Liver (tissue), 9 donors: ENCODE measurements around the gene CARD11. TPM values are rescaled to one million over a fixed set of nuclear protein-coding genes. Genes with fewer than 3 reads are reported as not detected.

Experiments
- DNase-seq: peaks from one replicate; pipeline ENCODE4 v3.0.0-alpha.2; 2017; ENCODE audit warnings: low spot score
- H3K27ac ChIP-seq, 2 donors: one replicate each; pipeline ENCODE4 v1.7.0; 2013; ENCODE audit warnings: inconsistent platforms in 2 of 2, low read length in 2 of 2, control low read depth in 1 of 2, low read depth in 1 of 2, mild to moderate bottlenecking in 1 of 2
- H3K27me3 ChIP-seq, 4 donors: one replicate each; pipeline versions ENCODE4 v1.6.1 to v1.7.0; 2013; ENCODE audit warnings: low read length in 3 of 4, inconsistent platforms in 1 of 4, mild to moderate bottlenecking in 1 of 4, moderate library complexity in 1 of 4; ENCODE audit not compliant: control insufficient read depth in 4 of 4, insufficient read depth in 4 of 4
- H3K36me3 ChIP-seq, 4 donors: one replicate each; pipeline versions ENCODE4 v1.6.1 to v1.7.0; 2013; ENCODE audit warnings: low read length in 3 of 4, mild to moderate bottlenecking in 3 of 4, low read depth in 1 of 4, moderate library complexity in 1 of 4; ENCODE audit not compliant: control insufficient read depth in 4 of 4, insufficient read depth in 3 of 4
- H3K4me1 ChIP-seq, 4 donors: one replicate each; pipeline versions ENCODE4 v1.6.1 to v1.7.0; 2013; ENCODE audit warnings: low read length in 3 of 4, mild to moderate bottlenecking in 3 of 4, moderate library complexity in 1 of 4; ENCODE audit not compliant: control insufficient read depth in 4 of 4, insufficient read depth in 4 of 4
- H3K4me3 ChIP-seq, 3 donors: one replicate each; pipeline versions ENCODE4 v1.6.1 to v1.7.0; 2013; ENCODE audit warnings: low read length in 3 of 3, control low read depth in 1 of 3, low read depth in 1 of 3, mild to moderate bottlenecking in 1 of 3
- H3K9ac ChIP-seq, 2 donors: one replicate each; pipeline ENCODE4 v1.7.0; 2013; ENCODE audit warnings: low read length in 2 of 2, mild to moderate bottlenecking in 2 of 2, moderate library complexity in 2 of 2, control low read depth in 1 of 2, low read depth in 1 of 2
- H3K9me3 ChIP-seq, 4 donors: one replicate each; pipeline versions ENCODE4 v1.6.1 to v1.7.0; 2013; ENCODE audit warnings: low read length in 3 of 4; ENCODE audit not compliant: control insufficient read depth in 4 of 4
- FOXA1 ChIP-seq: IDR thresholded peaks from 2 replicates; pipeline ENCODE4 v1.6.1; 2016; ENCODE audit warnings: antibody characterized with exemption
- FOXA2 ChIP-seq: IDR thresholded peaks from 2 replicates; pipeline ENCODE4 v1.6.1; 2016; ENCODE audit warnings: antibody characterized with exemption
- GABPA ChIP-seq, 2 donors: IDR thresholded peaks in 1 of 2; conservative IDR thresholded peaks in 1 of 2; 2 replicates each; pipeline ENCODE4 v1.6.1; 2016; ENCODE audit warnings: antibody characterized with exemption in 2 of 2, mild to moderate bottlenecking in 1 of 2, moderate library complexity in 1 of 2
- HNF4A ChIP-seq, 2 donors: conservative IDR thresholded peaks; 2 replicates each; pipeline ENCODE4 v1.6.1; 2016; ENCODE audit warnings: antibody characterized with exemption in 2 of 2, mild to moderate bottlenecking in 2 of 2
- JUND ChIP-seq, 2 donors: IDR thresholded peaks; 2 replicates each; pipeline ENCODE4 v1.6.1; 2016; ENCODE audit warnings: antibody characterized with exemption in 2 of 2
- MAX ChIP-seq: IDR thresholded peaks from 2 replicates; pipeline ENCODE4 v1.6.1; 2016; ENCODE audit warnings: antibody characterized with exemption
- NR2F2 ChIP-seq: IDR thresholded peaks from 2 replicates; pipeline ENCODE4 v1.6.1; 2016; ENCODE audit warnings: antibody characterized with exemption
- RAD21 ChIP-seq, 2 donors: IDR thresholded peaks; 2 replicates each; pipeline ENCODE4 v1.6.1; 2016; ENCODE audit warnings: antibody characterized with exemption in 2 of 2, mild to moderate bottlenecking in 2 of 2
- RXRA ChIP-seq, 2 donors: IDR thresholded peaks; 2 replicates each; pipeline ENCODE4 v1.6.1; 2017 to 2018; ENCODE audit warnings: antibody characterized with exemption in 2 of 2, mild to moderate bottlenecking in 1 of 2
- SP1 ChIP-seq: IDR thresholded peaks from 2 replicates; pipeline ENCODE4 v1.6.1; 2018; ENCODE audit warnings: antibody characterized with exemption, mild to moderate bottlenecking
- TAF1 ChIP-seq: conservative IDR thresholded peaks from 2 replicates; pipeline ENCODE4 v1.6.1; 2016; ENCODE audit warnings: antibody characterized with exemption, mild to moderate bottlenecking
- YY1 ChIP-seq: IDR thresholded peaks from 2 replicates; pipeline ENCODE4 v1.6.1; 2016; ENCODE audit warnings: antibody characterized with exemption, mild to moderate bottlenecking
- WGBS: extraction: QIAGEN DNeasy Blood & Tissue Kit; methylation state at CpG from one replicate; pipeline ENCODE4 v1.1.7; 2013; 5-methylcytosine and 5-hydroxymethylcytosine counted together
- polyA plus RNA-seq, 2 donors: library from polyadenylated mRNA; stranded (reverse) in 1 of 2; unstranded in 1 of 2; fragments of 200-250 nt in 1 of 2; fragments of >200 nt in 1 of 2; fragmentation: Nextera tagmentation in 1 of 2; extraction: Ambion mirVana in 1 of 2; gene quantifications; one replicate each; pipeline versions ENCODE4 v1.2.1 to v1.2.3, GENCODE V29; 2013 to 2015
- total RNA-seq, 2 donors: library from RNA; depleted of rRNA; stranded (reverse); fragments of >200 nt; gene quantifications; one replicate each; pipeline ENCODE4 v1.2.3, GENCODE V29; 2014
- TF ChIP-seq, protein P1 (sequence below): IDR thresholded peaks from 2 replicates; pipeline ENCODE4 v1.6.1; 2016; ENCODE audit warnings: antibody characterized with exemption, mild to moderate bottlenecking
- TF ChIP-seq, protein P2 (sequence below): IDR thresholded peaks from 2 replicates; pipeline ENCODE4 v1.6.1; 2016; ENCODE audit warnings: antibody characterized with exemption
- TF ChIP-seq, protein P3 (sequence below): fragments of 150-350 bp; IDR thresholded peaks from 2 replicates; pipeline ENCODE4 v1.5.1; 2017; ENCODE audit warnings: improper control_type of control experiment, low read depth, low read length; ENCODE audit not compliant: missing input control
- donor health status: healthy.
- donor health status: healthy.
- donor health status: healthy.
- donor health status: healthy.
- donor health status: healthy.

CARD11 gene
- total and polyA plus RNA-seq, 4 donors: 0.42 to 1.3 (median 0.83) TPM

DNA sequence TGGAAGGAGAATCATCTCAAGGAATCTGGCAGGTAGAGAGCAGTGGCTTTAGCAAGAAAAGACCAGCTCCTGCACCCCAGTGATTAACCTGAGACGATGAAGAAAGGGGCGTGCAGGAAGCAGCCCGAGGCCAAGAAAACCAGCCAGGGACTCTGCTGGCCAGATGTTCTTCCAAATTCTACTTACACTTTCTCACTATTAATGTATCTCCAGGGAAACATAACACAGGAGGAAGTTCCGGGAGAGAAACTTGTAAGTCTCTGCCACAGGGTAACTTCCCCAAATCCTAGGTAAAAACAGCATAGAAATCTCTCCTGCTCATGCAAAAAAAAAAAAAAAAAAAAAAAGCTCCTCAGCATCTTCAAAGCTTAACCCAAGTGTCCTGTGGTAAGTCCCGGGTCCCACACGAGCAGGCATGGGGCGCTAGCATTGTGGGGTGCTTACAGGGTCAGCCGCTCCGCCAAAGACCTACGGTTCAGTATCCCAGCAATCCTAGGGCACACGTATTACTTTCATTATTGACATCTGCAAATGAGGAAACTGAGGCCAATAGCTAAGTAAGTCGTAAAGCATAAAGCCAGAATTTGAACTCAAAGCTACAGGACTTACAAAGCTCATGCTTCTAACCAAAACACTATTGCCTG is 102.3 kb downstream of the CARD11 start:
- Histone ChIP-seq H3K27ac (no peak overlapping the region), H3K4me1 (peaks cover 0 to 6% (median 3%) of the 10 kb centered on the region in 4 donors), H3K9ac (no peak overlapping the region), H3K4me3 (no peak overlapping the region), H3K36me3 (no peaks in the 10 kb centered on the region), H3K27me3 (no peaks in the 10 kb centered on the region), H3K9me3 (no peaks in the 10 kb centered on the region)
- WGBS: 83% methylated on average over 12 of the region's 12 CpGs
- no peak for TF ChIP-seq YY1
- no peak for DNase-seq

DNA sequence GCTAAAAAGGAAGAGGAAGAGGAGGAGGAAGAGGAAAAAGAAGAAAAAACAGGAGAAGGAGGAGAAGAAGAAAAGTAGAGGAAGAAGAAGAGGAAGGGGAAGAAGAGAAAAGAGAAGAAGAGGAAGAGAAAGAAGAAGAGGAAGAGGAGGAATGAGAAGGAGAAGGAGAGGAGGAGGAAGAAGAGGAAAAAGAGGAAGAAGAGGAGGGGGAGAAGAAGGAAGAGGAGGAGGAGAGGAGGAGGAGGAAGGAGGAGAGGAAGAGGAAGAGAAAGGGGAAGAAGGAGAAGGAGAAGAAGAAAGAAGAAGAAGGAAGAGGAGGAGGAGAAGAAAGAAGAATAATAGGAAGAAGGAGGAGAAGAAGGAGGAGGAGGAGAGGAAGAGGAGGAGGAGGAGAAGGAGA is 103.2 kb downstream of the CARD11 start:
- Histone ChIP-seq H3K4me1 (peaks cover 0 to 6% (median 3%) of the 10 kb centered on the region in 4 donors), H3K4me3 (no peak overlapping the region), H3K27me3 (no peaks in the 10 kb centered on the region), H3K27ac (no peak overlapping the region), H3K9me3 (no peaks in the 10 kb centered on the region), H3K9ac (no peak overlapping the region), H3K36me3 (no peaks in the 10 kb centered on the region)
- TF ChIP-seq, protein P1, sequence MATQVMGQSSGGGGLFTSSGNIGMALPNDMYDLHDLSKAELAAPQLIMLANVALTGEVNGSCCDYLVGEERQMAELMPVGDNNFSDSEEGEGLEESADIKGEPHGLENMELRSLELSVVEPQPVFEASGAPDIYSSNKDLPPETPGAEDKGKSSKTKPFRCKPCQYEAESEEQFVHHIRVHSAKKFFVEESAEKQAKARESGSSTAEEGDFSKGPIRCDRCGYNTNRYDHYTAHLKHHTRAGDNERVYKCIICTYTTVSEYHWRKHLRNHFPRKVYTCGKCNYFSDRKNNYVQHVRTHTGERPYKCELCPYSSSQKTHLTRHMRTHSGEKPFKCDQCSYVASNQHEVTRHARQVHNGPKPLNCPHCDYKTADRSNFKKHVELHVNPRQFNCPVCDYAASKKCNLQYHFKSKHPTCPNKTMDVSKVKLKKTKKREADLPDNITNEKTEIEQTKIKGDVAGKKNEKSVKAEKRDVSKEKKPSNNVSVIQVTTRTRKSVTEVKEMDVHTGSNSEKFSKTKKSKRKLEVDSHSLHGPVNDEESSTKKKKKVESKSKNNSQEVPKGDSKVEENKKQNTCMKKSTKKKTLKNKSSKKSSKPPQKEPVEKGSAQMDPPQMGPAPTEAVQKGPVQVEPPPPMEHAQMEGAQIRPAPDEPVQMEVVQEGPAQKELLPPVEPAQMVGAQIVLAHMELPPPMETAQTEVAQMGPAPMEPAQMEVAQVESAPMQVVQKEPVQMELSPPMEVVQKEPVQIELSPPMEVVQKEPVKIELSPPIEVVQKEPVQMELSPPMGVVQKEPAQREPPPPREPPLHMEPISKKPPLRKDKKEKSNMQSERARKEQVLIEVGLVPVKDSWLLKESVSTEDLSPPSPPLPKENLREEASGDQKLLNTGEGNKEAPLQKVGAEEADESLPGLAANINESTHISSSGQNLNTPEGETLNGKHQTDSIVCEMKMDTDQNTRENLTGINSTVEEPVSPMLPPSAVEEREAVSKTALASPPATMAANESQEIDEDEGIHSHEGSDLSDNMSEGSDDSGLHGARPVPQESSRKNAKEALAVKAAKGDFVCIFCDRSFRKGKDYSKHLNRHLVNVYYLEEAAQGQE: no peak
- no peak for TF ChIP-seq NR2F2
- TF ChIP-seq YY1: no peak
- TF ChIP-seq FOXA2: no peak
- TF ChIP-seq RAD21 (IDR thresholded peaks at IDR 0.05): no peak
- TF ChIP-seq, protein P2, sequence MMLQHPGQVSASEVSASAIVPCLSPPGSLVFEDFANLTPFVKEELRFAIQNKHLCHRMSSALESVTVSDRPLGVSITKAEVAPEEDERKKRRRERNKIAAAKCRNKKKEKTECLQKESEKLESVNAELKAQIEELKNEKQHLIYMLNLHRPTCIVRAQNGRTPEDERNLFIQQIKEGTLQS: no peak
- no peak for TF ChIP-seq MAX
- DNase-seq: no peak

- DNase-seq: no peak
- TF ChIP-seq, protein P3, sequence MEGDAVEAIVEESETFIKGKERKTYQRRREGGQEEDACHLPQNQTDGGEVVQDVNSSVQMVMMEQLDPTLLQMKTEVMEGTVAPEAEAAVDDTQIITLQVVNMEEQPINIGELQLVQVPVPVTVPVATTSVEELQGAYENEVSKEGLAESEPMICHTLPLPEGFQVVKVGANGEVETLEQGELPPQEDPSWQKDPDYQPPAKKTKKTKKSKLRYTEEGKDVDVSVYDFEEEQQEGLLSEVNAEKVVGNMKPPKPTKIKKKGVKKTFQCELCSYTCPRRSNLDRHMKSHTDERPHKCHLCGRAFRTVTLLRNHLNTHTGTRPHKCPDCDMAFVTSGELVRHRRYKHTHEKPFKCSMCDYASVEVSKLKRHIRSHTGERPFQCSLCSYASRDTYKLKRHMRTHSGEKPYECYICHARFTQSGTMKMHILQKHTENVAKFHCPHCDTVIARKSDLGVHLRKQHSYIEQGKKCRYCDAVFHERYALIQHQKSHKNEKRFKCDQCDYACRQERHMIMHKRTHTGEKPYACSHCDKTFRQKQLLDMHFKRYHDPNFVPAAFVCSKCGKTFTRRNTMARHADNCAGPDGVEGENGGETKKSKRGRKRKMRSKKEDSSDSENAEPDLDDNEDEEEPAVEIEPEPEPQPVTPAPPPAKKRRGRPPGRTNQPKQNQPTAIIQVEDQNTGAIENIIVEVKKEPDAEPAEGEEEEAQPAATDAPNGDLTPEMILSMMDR: no peak
- TF ChIP-seq YY1: no peak
- TF ChIP-seq, protein P2: no peak
- TF ChIP-seq MAX: no peak
- TF ChIP-seq FOXA1: no peak
- no peak for TF ChIP-seq HNF4A (conservative IDR thresholded peaks at IDR 0.05)
- TF ChIP-seq NR2F2: no peak
- TF ChIP-seq RAD21 (IDR thresholded peaks at IDR 0.05): no peak
- no peak for TF ChIP-seq SP1
- TF ChIP-seq TAF1: no peak
- TF ChIP-seq FOXA2: no peak
- no peak for TF ChIP-seq RXRA (IDR thresholded peaks at IDR 0.05)
- TF ChIP-seq JUND (IDR thresholded peaks at IDR 0.05): no peak
- no peak for TF ChIP-seq GABPA (IDR thresholded peaks at IDR 0.05 in 1 of 2, conservative IDR thresholded peaks at IDR 0.05 in 1 of 2)
- TF ChIP-seq, protein P1: no peak
Observed at GRCh38 chr7:2939193-2939885, 104.3 kb downstream of the CARD11 start.

More at GRCh38 chr7:2939193-2939885, 104.3 kb downstream of the CARD11 start:
- peaks cover 0 to 6% (median 3%) of the 10 kb centered on the region in 4 donors for H3K4me1 ChIP-seq
- H3K36me3 ChIP-seq: no peaks in the 10 kb centered on the region
- H3K9ac ChIP-seq: no peak overlapping the region
- H3K9me3 ChIP-seq: no peaks in the 10 kb centered on the region
- H3K27ac ChIP-seq: no peak overlapping the region
- 79% methylated on average over 13 of the region's 13 CpGs for WGBS
- H3K27me3 ChIP-seq: no peaks in the 10 kb centered on the region
- H3K4me3 ChIP-seq: no peak overlapping the region
